BLaER1 treated with 17β-estradiol and CSF1 and Interleukin-3, amounts not matched to agents 10 nM and 100 nM (cell line): ENCODE data around the gene C2orf74.
"Not testable (repeated sequence)": the region's sequence is repeated elsewhere in the genome, so short reads cannot be mapped to it uniquely, and the experiment has no call there.

Source experiments
- H3K27ac ChIP-seq, 11 experiments: shearing (Covaris generic); formaldehyde crosslinking; 2 replicates each; pipeline ENCODE4 v1.8.1; 2022
- H3K27me3 ChIP-seq, 11 experiments: shearing (Covaris generic); formaldehyde crosslinking; 2 replicates each; pipeline ENCODE4 v1.8.1; 2022
- H3K36me3 ChIP-seq, 11 experiments: shearing (Covaris generic); formaldehyde crosslinking; 2 replicates each; pipeline ENCODE4 v1.8.1; 2022
- H3K4me1 ChIP-seq, 10 experiments: shearing (Covaris generic); formaldehyde crosslinking; 2 replicates each; pipeline ENCODE4 v1.8.1; 2022
- H3K4me2 ChIP-seq, 11 experiments: shearing (Covaris generic); formaldehyde crosslinking; 2 replicates each; pipeline ENCODE4 v1.8.1; 2022
- H3K4me3 ChIP-seq, 10 experiments: shearing (Covaris generic); formaldehyde crosslinking; 2 replicates each; pipeline ENCODE4 v1.8.1; 2022
- H3K9ac ChIP-seq, 11 experiments: shearing (Covaris generic); formaldehyde crosslinking; 2 replicates each; pipeline ENCODE4 v1.8.1; 2022
- H3K9me3 ChIP-seq, 11 experiments: shearing (Covaris generic); formaldehyde crosslinking; replicated peaks in 1 of 11; 2 replicates each; pipeline ENCODE4 v1.8.1; 2022
- H4K20me1 ChIP-seq, 11 experiments: shearing (Covaris generic); formaldehyde crosslinking; 2 replicates each; pipeline ENCODE4 v1.8.1; 2022
- Cebpa-rat ChIP-seq, 11 experiments: shearing (Covaris generic); IDR thresholded peaks; 2 replicates each; pipeline ENCODE4 v1.8.1; 2022

The C2orf74 gene

GRCh38 chr2:61138859-61139258, 23.1 kb upstream of the C2orf74 start:
- TF ChIP-seq Cebpa-rat (IDR thresholded peaks at IDR 0.05) = no peak
- Histone ChIP-seq H3K4me2 (no peak overlapping the region), H3K4me1 (peaks cover 0 to 10% (median 5%) of the 10 kb centered on the region in 10 experiments; a peak in 10 of 20 replicates), H3K27me3 (no peaks in the 10 kb centered on the region), H3K9ac (no peak overlapping the region), H3K9me3 (peaks cover 0 to 2% (median 0%) of the 10 kb centered on the region in 11 experiments; a peak in 3 of 22 replicates), H4K20me1 (no peaks in the 10 kb centered on the region), H3K4me3 (no peak overlapping the region), H3K27ac (no peak overlapping the region), H3K36me3 (peaks cover 0 to 7% (median 0%) of the 10 kb centered on the region in 11 experiments; a peak in 3 of 22 replicates)

GRCh38 chr2:61141151-61141550, 20.8 kb upstream of the C2orf74 start:
- Histone ChIP-seq H3K27me3 (no peaks in the 10 kb centered on the region), H3K9ac (no peak overlapping the region)

GRCh38 chr2:61144697-61145268, 17.2 kb upstream of the C2orf74 start:
- H3K4me3 ChIP-seq = peak overlapping the region; percentile 59 to 77 (median 68)
- H3K27me3 ChIP-seq = no peaks in the 10 kb centered on the region
- H3K4me2 ChIP-seq = peak overlapping the region; percentile 72 to 92 (median 83)
- peak overlapping the region; percentile 48 to 86 (median 77) for H3K27ac ChIP-seq
- peaks cover 5 to 22% (median 6%) of the 10 kb centered on the region in 10 experiments; a peak in 15 of 20 replicates for H3K4me1 ChIP-seq
- H3K36me3 ChIP-seq = peaks cover 2 to 25% (median 14%) of the 10 kb centered on the region in 11 experiments; a peak in 16 of 22 replicates
- peaks cover 0 to 21% (median 8%) of the 10 kb centered on the region in 11 experiments; a peak in 10 of 22 replicates for H3K9me3 ChIP-seq
- TF ChIP-seq Cebpa-rat (IDR thresholded peaks at IDR 0.05) = no peak
- peak overlapping the region; percentile 62 to 82 (median 76); a peak in 21 of 22 replicates for H3K9ac ChIP-seq
- no peaks in the 10 kb centered on the region for H4K20me1 ChIP-seq

More at GRCh38 chr2:61141151-61141550, 20.8 kb upstream of the C2orf74 start:
- no peak overlapping the region for H3K4me3 ChIP-seq
- TF ChIP-seq Cebpa-rat (IDR thresholded peaks at IDR 0.05) = no peak
- H3K4me2 ChIP-seq = no peak overlapping the region
- H3K36me3 ChIP-seq = peaks cover 0 to 7% (median 0%) of the 10 kb centered on the region in 11 experiments; a peak in 3 of 22 replicates
- peaks cover 0 to 19% (median 8%) of the 10 kb centered on the region in 11 experiments; a peak in 9 of 22 replicates for H3K9me3 ChIP-seq
- peaks cover 5 to 22% (median 6%) of the 10 kb centered on the region in 10 experiments; a peak in 15 of 20 replicates for H3K4me1 ChIP-seq
- no peak overlapping the region for H3K27ac ChIP-seq
- H4K20me1 ChIP-seq = no peaks in the 10 kb centered on the region

GRCh38 chr2:61145990-61146389, 16.0 kb upstream of the C2orf74 start:
- no peak overlapping the region for H3K27ac ChIP-seq
- peak overlapping the region in 3 of 10 experiments; percentile 67 to 77 (median 68); a peak in 1 of 20 replicates for H3K4me3 ChIP-seq
- H3K9ac ChIP-seq = no peak overlapping the region
- H3K4me1 ChIP-seq = peaks cover 5 to 22% (median 6%) of the 10 kb centered on the region in 10 experiments; a peak in 15 of 20 replicates
- TF ChIP-seq Cebpa-rat (IDR thresholded peaks at IDR 0.05) = no peak
- no peaks in the 10 kb centered on the region for H3K27me3 ChIP-seq
- peaks cover 0 to 21% (median 8%) of the 10 kb centered on the region in 11 experiments; a peak in 10 of 22 replicates for H3K9me3 ChIP-seq
- H3K4me2 ChIP-seq = peak overlapping the region in 5 of 11 experiments; percentile 86 to 92 (median 90); a peak in 9 of 22 replicates
- H4K20me1 ChIP-seq = no peaks in the 10 kb centered on the region
- peaks cover 6 to 37% (median 22%) of the 10 kb centered on the region in 11 experiments; a peak in 17 of 22 replicates for H3K36me3 ChIP-seq

GRCh38 chr2:61148091-61148490, 13.9 kb upstream of the C2orf74 start:
- H3K27me3 ChIP-seq, H4K20me1 ChIP-seq, H3K9ac ChIP-seq, H3K4me2 ChIP-seq, H3K27ac ChIP-seq, H3K4me3 ChIP-seq: not testable (repeated sequence)
- Histone ChIP-seq H3K36me3 (peaks cover 11 to 44% (median 22%) of the 10 kb centered on the region in 11 experiments; a peak in 17 of 22 replicates), H3K4me1 (peaks cover 5 to 14% (median 6%) of the 10 kb centered on the region in 10 experiments; a peak in 15 of 20 replicates), H3K9me3 (peaks cover 5 to 22% (median 13%) of the 10 kb centered on the region in 11 experiments; a peak in 15 of 22 replicates)

- no peak overlapping the region for H3K4me2 ChIP-seq
- no peak overlapping the region for H3K27ac ChIP-seq
- no peak overlapping the region for H3K9ac ChIP-seq
- TF ChIP-seq Cebpa-rat (IDR thresholded peaks at IDR 0.05) = no peak
- H4K20me1 ChIP-seq = no peaks in the 10 kb centered on the region
- no peaks in the 10 kb centered on the region for H3K27me3 ChIP-seq
- no peak overlapping the region for H3K4me3 ChIP-seq
- H3K9me3 ChIP-seq = peaks cover 5 to 18% (median 10%) of the 10 kb centered on the region in 11 experiments; a peak in 15 of 22 replicates
- peaks cover 5 to 13% (median 6%) of the 10 kb centered on the region in 10 experiments; a peak in 15 of 20 replicates for H3K4me1 ChIP-seq
- H3K36me3 ChIP-seq = peaks cover 11 to 37% (median 22%) of the 10 kb centered on the region in 11 experiments; a peak in 17 of 22 replicates
Measured at GRCh38 chr2:61149074-61149473, 12.9 kb upstream of the C2orf74 start.

GRCh38 chr2:61151436-61151835, 10.6 kb upstream of the C2orf74 start:
- Histone ChIP-seq H3K27me3 (no peaks in the 10 kb centered on the region), H3K36me3 (peaks cover 11 to 37% (median 22%) of the 10 kb centered on the region in 11 experiments; a peak in 17 of 22 replicates), H3K9ac (no peak overlapping the region), H3K4me3 (no peak overlapping the region), H4K20me1 (no peaks in the 10 kb centered on the region), H3K9me3 (peaks cover 0 to 14% (median 0%) of the 10 kb centered on the region in 11 experiments; a peak in 6 of 22 replicates), H3K4me1 (no peaks in the 10 kb centered on the region), H3K27ac (no peak overlapping the region), H3K4me2 (no peak overlapping the region)
- no peak for TF ChIP-seq Cebpa-rat (IDR thresholded peaks at IDR 0.05)

- H3K4me3 ChIP-seq = no peak overlapping the region
- TF ChIP-seq Cebpa-rat (IDR thresholded peaks at IDR 0.05) = no peak
- peaks cover 0 to 22% (median 15%) of the 10 kb centered on the region in 10 experiments; a peak in 15 of 20 replicates for H3K4me1 ChIP-seq
- H4K20me1 ChIP-seq = no peaks in the 10 kb centered on the region
- H3K9me3 ChIP-seq = peaks cover 0 to 14% (median 0%) of the 10 kb centered on the region in 11 experiments; a peak in 3 of 22 replicates
- H3K36me3 ChIP-seq = peaks cover 6 to 17% (median 11%) of the 10 kb centered on the region in 11 experiments; a peak in 12 of 22 replicates
- H3K27me3 ChIP-seq = no peaks in the 10 kb centered on the region
- H3K9ac ChIP-seq = no peak overlapping the region
- H3K27ac ChIP-seq = peak overlapping the region in 2 of 11 experiments; percentile 43 to 58; a peak in 2 of 22 replicates
- peak overlapping the region in 4 of 11 experiments; percentile 42 to 68 (median 53); a peak in 3 of 22 replicates for H3K4me2 ChIP-seq
Measured at GRCh38 chr2:61157371-61158003, 4.5 kb upstream of the C2orf74 start.
